ENCODE data around the gene PIRT. TPM values are rescaled to one million over a fixed set of nuclear protein-coding genes. Genes with fewer than 3 reads are reported as not detected.

Gene PIRT
- polyA plus RNA-seq, 1 donor from 2014 or later, result not detected

DNA sequence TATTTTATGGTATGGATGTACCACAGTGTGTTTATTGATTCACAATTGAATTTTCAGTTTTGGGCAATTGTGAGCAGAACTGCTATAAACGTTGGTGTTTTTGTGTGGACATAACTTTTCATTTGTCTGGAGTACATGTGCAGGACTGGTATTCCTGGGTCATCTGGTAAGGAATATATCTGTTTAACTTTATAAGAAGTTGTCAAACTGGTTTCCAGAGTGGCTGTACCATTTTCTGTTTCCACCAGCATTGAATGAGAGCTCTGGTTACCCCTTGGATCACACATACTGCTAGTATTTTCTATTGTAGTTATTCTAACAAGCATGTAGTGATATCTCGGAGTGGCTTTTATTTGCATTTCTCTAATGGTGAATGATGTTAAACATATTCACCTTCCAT lies 58.3 kb downstream of the PIRT start:
- Histone ChIP-seq H3K4me2 (ENCODE audit: low read length) (no peak overlapping the region), H3K36me3 (ENCODE audit: insufficient read depth, low read length) (no peaks in the 10 kb centered on the region), H3K9me2 (ENCODE audit: insufficient read depth, low read length) (no peaks in the 10 kb centered on the region), H3K27me3 (ENCODE audit: insufficient read depth, low read depth, low read length) (no peaks in the 10 kb centered on the region), H3K27ac (ENCODE audit: low read length) (no peak overlapping the region), H4K20me1 (ENCODE audit: insufficient read depth) (no peaks in the 10 kb centered on the region), H3K9me3 (ENCODE audit: low read length) (no peaks in the 10 kb centered on the region), H3K79me2 (replicated peaks; ENCODE audit: insufficient read depth, low read length) (no peaks in the 10 kb centered on the region), H2AFZ (ENCODE audit: low read depth, low read length) (no peak overlapping the region), H3K9ac (ENCODE audit: low read length) (no peak overlapping the region), H3K4me3 (ENCODE audit: low read length) (no peak overlapping the region), H3F3A (ENCODE audit: insufficient read depth, low read length, poor library complexity, severe bottlenecking) (no peaks in the 10 kb centered on the region)
- TF ChIP-seq TAF1 (IDR thresholded peaks at IDR 0.05; ENCODE audit: low read depth) (no peak), EP300 (conservative IDR thresholded peaks at IDR 0.05; ENCODE audit: poor library complexity, severe bottlenecking) (no peak), RAD21 (conservative IDR thresholded peaks at IDR 0.05) (no peak), MXI1 (conservative IDR thresholded peaks at IDR 0.05; ENCODE audit: poor library complexity, severe bottlenecking) (no peak), POLR2AphosphoS5 (IDR thresholded peaks at IDR 0.05) (no peak), EZH2 (IDR thresholded peaks at IDR 0.05; ENCODE audit: borderline replicate concordance, insufficient read depth, low read length, poor library complexity, severe bottlenecking) (no peak), SMC3 (conservative IDR thresholded peaks at IDR 0.05; ENCODE audit: poor library complexity) (no peak)
- TF ChIP-seq, protein P1, sequence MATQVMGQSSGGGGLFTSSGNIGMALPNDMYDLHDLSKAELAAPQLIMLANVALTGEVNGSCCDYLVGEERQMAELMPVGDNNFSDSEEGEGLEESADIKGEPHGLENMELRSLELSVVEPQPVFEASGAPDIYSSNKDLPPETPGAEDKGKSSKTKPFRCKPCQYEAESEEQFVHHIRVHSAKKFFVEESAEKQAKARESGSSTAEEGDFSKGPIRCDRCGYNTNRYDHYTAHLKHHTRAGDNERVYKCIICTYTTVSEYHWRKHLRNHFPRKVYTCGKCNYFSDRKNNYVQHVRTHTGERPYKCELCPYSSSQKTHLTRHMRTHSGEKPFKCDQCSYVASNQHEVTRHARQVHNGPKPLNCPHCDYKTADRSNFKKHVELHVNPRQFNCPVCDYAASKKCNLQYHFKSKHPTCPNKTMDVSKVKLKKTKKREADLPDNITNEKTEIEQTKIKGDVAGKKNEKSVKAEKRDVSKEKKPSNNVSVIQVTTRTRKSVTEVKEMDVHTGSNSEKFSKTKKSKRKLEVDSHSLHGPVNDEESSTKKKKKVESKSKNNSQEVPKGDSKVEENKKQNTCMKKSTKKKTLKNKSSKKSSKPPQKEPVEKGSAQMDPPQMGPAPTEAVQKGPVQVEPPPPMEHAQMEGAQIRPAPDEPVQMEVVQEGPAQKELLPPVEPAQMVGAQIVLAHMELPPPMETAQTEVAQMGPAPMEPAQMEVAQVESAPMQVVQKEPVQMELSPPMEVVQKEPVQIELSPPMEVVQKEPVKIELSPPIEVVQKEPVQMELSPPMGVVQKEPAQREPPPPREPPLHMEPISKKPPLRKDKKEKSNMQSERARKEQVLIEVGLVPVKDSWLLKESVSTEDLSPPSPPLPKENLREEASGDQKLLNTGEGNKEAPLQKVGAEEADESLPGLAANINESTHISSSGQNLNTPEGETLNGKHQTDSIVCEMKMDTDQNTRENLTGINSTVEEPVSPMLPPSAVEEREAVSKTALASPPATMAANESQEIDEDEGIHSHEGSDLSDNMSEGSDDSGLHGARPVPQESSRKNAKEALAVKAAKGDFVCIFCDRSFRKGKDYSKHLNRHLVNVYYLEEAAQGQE (IDR thresholded peaks at IDR 0.05; ENCODE audit: borderline replicate concordance), result no peak
- TF ChIP-seq, protein P2, sequence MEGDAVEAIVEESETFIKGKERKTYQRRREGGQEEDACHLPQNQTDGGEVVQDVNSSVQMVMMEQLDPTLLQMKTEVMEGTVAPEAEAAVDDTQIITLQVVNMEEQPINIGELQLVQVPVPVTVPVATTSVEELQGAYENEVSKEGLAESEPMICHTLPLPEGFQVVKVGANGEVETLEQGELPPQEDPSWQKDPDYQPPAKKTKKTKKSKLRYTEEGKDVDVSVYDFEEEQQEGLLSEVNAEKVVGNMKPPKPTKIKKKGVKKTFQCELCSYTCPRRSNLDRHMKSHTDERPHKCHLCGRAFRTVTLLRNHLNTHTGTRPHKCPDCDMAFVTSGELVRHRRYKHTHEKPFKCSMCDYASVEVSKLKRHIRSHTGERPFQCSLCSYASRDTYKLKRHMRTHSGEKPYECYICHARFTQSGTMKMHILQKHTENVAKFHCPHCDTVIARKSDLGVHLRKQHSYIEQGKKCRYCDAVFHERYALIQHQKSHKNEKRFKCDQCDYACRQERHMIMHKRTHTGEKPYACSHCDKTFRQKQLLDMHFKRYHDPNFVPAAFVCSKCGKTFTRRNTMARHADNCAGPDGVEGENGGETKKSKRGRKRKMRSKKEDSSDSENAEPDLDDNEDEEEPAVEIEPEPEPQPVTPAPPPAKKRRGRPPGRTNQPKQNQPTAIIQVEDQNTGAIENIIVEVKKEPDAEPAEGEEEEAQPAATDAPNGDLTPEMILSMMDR (IDR thresholded peaks at IDR 0.05; ENCODE audit: poor library complexity, severe bottlenecking), result no peak

DNA sequence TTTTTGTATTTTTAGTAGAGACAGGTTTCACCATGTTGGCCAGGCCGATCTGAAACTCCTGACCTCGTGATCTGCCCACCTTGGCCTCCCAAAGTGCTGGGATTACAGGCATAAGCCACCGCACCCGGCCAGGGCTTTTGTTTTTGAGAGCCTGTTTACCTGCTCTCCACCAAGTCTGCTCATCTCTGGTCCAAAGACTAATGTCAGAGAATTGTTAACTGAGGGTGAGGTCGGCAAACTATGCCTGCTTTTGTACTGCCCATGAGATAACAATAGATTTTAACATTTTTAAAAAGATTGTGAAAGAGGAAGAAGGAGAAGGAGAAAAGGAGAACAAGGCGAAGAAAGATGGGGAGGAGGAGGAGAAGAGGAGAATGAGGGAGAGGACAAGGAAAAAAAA lies 60.0 kb downstream of the PIRT start:
- no peak overlapping the region for H3K27ac ChIP-seq (ENCODE audit: low read length)
- H3K4me2 ChIP-seq (ENCODE audit: low read length), result no peak overlapping the region
- no peaks in the 10 kb centered on the region for H3K9me2 ChIP-seq (ENCODE audit: insufficient read depth, low read length)
- no peaks in the 10 kb centered on the region for H4K20me1 ChIP-seq (ENCODE audit: insufficient read depth)
- no peaks in the 10 kb centered on the region for H3F3A ChIP-seq (ENCODE audit: insufficient read depth, low read length, poor library complexity, severe bottlenecking)
- no peak overlapping the region for H3K4me3 ChIP-seq (ENCODE audit: low read length)
- no peak overlapping the region for H2AFZ ChIP-seq (ENCODE audit: low read depth, low read length)
- H3K9me3 ChIP-seq (ENCODE audit: low read length), result no peaks in the 10 kb centered on the region
- H3K36me3 ChIP-seq (ENCODE audit: insufficient read depth, low read length), result no peaks in the 10 kb centered on the region
- H3K9ac ChIP-seq (ENCODE audit: low read length), result no peak overlapping the region
- no peaks in the 10 kb centered on the region for H3K27me3 ChIP-seq (ENCODE audit: insufficient read depth, low read depth, low read length)
- TF ChIP-seq EZH2 (IDR thresholded peaks at IDR 0.05; ENCODE audit: borderline replicate concordance, insufficient read depth, low read length, poor library complexity, severe bottlenecking) (no peak), SMC3 (conservative IDR thresholded peaks at IDR 0.05; ENCODE audit: poor library complexity) (no peak), RAD21 (conservative IDR thresholded peaks at IDR 0.05) (no peak), EP300 (conservative IDR thresholded peaks at IDR 0.05; ENCODE audit: poor library complexity, severe bottlenecking) (no peak), MXI1 (conservative IDR thresholded peaks at IDR 0.05; ENCODE audit: poor library complexity, severe bottlenecking) (no peak), TAF1 (IDR thresholded peaks at IDR 0.05; ENCODE audit: low read depth) (no peak), POLR2AphosphoS5 (IDR thresholded peaks at IDR 0.05) (no peak)
- TF ChIP-seq, protein P1 (IDR thresholded peaks at IDR 0.05; ENCODE audit: borderline replicate concordance), result no peak
- TF ChIP-seq, protein P2 (IDR thresholded peaks at IDR 0.05; ENCODE audit: poor library complexity, severe bottlenecking), result no peak
- H3K79me2 ChIP-seq (replicated peaks; ENCODE audit: insufficient read depth, low read length), result no peaks in the 10 kb centered on the region

Measured in neural cell (in vitro differentiated cells).